Stimulated activated CD4-positive, alpha-beta T cell treated with anti-CD3 and anti-CD28 coated beads, Interleukin-15, amount 100 ng/mL, for 48 hours (primary cell): ENCODE measurements around the gene CCDC57.

Source experiments
- DNase-seq, 2 donors: peaks; one replicate each; pipeline ENCODE4 v3.0.0-alpha.2; 2020; ENCODE audit warnings: low read depth in 2 of 2

Gene CCDC57

DNA sequence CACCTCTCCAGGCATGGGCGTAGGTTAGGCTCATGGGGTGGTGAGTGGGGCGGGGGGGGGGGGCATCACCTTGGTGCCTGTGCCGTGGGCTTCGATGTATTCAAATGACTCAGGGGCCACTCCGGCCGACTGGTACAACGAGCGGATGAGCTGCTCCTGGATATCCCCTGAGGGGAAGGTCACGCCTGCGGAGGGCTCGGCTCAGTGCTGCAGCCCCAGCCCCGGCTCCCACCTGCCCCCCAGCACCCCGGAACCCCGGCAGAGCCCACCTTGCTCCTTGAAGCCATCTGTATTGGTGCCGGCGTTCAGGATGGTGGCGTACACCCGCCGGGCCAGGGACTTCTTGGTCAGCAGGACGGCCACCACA is 120.0 kb downstream of the CCDC57 start:
- DNase-seq, result no peak

DNA sequence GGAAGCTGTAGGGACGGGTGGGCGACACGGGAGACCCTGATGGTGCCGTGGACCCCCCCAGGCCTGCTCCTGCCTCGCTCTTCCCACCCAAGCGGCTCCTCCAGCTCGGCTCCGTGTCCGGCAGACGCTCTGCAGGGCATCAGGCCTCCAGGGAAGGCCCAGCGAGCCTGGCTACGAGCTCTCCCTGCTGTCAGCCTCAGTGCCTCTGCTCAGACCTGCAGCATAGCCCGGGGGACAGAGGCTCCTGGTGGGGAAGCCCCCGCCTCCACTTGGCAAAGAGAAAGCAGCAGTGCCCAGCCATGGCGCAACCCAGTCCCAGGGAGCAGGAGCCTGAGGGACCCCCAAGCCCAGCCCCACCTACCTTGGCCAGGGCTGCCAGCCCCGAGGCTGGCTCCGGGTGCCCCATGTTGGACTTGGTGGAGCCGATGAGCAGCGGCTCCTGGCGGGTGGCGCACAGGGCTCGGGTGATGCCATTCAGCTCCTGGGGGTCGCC is 120.5 kb downstream of the CCDC57 start:
- DNase-seq, result no peak

DNA sequence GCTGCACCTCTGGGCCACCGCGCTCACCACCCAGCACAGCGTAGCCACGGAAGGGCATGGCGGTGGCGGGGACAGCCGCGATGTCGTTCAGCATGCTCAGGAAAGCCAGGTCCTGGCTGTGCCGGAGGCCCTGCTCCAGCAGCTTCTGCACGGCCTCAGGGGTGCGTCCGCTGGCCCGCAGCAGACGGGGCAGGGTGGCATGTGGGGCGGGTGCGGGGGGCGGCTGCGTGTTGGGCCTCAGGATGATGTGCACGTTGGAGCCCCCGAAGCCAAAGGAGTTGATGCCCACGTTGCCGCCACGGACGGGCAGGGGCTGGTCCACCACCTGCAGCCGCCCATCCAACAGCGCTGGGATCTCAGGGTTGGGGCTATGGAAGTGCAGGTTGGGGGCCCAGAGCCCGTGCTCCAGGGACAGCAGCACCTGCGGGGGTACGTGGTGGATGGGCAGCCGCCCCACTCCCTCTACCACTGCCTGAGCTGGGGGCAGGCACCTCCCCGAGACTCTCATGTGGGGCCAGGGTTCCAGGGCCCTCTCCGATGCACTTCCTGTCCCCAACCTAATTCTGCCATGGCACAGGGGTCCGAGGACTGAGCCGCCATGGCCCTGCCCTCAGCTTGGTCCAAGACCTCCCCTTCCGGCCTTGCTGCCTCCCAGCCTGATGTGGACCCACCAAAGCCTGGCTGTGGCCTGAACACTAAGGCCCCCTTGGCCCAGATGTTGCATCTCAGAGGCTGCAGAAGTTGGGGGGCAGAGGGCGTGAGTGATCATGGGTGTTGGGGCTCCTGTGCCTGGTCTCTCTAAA is 121.2 kb downstream of the CCDC57 start:
- no peak for DNase-seq

DNA sequence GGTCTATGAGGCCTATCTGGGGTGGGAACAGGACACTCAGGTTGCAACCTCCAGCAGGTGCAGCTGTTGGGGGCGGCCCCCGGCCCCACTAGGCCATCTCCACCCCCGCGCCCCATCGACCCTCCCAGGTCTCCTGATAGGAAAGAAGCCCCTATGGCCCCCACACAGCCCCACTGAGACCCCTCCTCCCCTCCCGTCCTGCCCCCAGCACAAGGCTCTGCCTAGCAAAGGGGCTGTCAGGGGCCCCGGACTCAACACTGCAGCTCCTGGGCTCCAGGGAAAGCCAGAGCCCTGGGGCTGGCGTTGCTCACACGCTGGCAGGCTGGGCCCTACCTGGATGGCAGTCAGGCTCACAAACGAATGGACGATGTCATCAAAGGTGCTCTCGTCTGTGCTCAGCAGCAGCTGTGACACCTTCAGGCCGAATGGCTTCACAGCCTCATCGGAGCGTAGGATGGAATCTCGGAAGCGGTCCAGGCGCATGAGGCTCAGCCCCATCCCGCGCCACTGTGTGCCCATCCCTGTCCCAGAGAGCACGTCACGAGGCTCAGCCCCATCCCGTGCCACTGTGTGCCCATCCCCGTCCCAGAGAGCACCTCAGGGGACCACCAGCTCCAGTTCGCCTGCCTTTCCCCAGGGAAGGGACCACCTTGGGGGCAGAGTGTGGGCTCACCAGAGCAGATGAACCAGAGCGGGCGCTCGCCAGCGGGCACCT is 121.9 kb downstream of the CCDC57 start:
- DNase-seq, result no peak

DNA sequence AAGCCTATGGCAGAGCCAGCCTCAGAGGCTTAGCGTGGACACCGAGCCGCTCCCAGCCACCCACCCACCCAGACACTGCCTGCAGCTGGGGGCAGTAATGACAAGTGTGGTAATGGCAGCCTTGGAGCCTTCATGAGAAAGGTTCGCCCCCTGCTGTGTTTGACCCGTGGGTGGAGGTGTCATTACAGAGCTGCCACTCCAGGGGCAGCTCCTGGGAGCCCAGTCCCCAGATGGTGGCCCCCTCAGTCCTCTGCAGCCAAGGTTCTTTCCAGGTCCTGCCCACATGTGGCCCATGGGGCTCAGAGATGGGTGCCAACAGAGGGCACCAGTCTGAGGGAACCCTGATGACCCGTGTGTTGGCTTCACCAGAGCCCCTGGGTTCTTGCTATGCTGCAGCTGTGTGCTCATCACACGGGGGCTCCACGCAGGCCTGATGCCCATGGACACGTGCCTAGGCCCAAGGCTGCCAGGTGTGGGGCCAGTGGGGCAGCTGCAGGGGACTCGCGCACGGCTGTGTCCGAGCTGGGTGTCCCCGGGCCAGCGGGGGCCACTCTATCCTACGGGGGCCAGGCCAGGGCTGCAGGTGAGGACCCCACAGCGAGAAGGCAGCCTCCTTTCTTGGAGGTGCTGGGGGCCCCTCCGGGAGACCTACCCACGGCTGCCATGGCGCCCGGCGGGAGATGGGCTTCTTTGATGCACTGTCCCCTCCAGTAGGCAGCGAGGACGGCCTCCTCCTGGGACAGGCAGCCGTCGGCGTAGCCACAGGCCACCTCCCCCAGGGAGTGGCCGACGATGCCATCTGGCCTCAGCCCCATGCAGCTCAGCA is 122.7 kb downstream of the CCDC57 start:
- DNase-seq, result no peak

DNA sequence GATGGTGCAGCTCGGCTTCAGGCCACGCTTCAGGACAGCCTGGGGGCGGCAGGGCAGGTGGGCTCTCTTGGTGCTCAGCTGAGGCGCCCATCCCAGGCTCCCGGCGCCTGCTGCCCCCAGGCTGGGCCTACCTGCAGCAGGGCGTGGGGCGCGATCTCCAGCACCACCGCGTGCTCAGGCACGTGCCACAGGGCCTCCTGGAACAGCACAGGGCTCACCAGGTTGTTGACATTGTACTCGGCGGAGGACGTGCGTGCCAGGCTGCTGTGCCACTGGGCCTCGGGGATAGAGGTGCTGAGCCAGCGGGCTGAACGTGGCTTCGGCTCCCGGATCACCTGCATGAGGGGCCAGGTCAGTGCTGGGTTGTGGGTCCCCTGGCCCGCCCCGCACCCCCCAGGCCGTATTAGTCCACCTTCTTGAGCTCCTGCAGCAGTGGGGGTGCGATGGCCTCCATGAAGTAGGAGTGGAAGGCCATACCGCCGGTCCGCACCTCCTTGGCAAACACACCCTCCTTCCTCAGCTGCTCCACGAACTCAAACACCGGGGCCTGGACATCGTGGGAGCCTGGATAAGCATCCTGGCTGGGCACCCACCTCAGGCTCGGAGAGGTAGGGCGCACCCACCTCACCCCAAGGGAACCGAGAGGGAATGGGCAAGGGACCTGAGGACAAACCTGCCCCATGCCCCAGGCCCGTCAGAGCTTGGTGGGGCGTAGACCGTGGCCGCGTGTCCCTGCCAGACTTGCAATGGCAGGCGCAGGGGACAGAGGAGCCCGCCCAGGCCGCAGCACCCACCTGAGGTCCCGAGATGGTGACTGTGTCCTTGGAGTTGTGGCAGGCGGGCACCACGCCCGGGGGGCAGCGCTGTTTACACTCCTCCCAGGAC is 123.6 kb downstream of the CCDC57 start:
- no peak for DNase-seq

DNA sequence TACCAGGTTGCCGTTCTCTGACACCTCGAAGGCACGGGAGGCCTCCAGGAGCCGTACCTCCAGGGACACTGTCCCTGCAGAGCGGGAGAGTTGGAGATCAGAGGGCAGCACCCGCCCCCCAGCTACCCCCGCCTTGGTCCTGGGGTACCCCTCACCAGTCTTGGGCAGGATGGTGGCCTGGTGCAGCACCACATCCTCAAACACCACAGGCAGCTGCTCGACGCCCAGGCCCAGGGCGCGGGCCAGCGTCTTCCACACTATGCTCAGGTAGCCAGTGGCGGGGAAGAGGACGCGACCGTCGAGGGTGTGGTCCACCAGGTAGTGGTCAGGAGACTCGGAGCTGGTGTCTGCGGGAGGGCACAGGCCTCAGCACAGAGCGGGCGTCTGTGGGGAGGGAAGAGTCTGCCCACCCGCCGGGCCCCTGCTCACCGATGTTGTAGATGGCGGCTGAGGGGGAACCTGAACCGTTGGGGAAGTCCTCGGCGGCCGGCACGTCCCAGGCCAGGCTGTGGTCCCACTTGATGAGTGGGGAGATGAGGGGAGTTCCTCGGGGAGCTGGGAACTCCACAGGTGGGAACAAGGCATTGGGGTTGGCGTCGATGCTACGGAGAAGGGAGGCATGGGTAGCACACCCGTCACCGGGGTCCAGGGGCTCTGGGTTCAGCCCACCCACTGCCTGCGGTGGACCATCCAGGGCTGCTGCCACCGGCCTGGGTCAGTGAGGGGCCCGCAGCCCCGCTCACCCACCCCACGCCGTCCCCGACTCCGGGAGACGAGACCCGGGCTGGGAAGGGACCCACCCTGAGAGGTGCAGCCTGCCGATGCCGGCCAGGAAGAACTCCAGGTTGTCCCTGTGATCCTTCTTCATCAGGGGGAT is 124.4 kb downstream of the CCDC57 start:
- no peak for DNase-seq

DNA sequence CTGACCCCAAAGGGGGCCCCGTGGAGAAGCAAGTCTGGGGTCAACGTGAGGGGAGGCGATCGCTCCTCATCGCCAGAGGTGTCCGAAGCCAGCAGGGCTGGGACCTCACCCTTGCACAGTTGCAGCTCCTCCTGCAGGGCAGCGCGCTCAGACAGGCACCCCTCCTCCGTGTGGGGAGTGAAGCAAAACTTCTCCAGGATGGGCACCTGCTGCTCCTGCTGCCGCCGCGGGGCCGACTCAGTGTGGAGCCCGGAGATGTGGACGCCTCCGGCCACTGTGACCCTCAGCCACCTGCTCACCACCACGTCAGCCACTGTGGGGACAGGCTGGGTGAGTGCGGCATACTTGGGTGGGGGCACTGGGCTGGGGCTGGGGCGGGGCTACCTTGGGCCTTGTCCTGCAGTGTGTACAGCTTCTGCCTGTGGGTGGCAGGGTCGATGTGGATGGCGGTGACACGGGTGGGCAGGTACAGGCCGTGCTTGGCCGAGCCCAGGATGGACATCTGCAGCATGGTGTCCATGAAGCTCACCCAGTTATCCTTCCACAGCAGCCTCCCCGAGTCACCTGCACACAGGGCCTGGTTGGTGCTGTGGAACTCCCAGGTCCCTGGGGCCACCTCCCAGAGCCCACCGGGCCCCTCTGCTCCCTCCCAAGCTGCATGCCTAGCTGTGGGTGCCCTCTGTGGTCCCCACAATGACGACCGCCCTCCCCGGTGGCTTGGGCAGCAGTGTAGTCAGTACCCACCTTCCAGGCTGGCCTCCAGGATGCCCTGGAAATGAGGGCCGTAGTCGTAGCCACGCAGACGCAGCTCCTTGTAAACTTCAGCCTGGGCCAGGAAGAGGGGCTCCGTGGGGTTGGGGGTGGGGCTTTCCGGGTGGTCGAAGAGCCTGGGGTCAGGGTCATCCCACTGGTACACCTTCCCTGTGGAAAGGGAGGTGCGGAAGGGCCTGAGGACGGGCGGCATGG is 125.4 kb downstream of the CCDC57 start:
- no peak for DNase-seq

DNA sequence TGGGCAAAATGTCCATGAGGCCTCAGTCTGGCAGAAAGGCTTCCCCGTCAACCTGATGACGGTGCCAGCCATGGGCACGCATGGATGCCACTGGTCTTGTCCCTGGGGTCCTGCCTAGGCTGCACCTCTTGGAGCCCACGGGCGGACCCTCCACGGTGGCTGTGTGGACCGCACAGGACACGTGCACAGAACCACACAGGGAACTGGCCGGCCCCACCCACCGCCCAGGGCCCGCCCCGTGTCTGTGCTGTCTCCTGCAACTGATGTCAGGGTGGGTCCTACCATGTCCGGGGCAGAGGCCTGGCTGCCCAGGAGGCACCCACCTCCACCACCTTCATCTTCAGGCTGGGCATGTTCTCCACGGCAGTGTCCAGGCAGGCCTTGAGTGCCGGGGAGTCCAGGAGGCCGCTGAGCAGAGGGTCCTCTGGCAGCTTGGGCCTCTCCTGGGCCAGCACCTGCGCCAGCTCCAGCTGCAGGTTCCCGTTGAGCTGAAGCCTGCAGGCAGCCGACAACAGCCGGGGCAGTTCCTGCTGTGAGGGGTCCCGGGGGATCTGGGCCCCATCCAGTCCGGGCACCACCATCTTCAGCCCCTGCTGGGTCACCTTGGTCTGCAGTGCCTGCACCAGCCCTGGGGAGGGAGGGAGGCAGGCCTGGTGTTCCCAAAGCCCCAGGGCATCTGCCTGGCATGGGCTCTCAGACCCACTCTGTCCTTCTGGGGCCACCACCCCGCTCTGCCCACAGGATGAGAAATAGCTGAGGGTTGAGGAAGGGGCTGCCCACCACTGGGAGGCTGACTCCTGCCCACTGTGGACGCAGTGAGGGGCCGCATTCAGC is 126.5 kb downstream of the CCDC57 start:
- no peak for DNase-seq

DNA sequence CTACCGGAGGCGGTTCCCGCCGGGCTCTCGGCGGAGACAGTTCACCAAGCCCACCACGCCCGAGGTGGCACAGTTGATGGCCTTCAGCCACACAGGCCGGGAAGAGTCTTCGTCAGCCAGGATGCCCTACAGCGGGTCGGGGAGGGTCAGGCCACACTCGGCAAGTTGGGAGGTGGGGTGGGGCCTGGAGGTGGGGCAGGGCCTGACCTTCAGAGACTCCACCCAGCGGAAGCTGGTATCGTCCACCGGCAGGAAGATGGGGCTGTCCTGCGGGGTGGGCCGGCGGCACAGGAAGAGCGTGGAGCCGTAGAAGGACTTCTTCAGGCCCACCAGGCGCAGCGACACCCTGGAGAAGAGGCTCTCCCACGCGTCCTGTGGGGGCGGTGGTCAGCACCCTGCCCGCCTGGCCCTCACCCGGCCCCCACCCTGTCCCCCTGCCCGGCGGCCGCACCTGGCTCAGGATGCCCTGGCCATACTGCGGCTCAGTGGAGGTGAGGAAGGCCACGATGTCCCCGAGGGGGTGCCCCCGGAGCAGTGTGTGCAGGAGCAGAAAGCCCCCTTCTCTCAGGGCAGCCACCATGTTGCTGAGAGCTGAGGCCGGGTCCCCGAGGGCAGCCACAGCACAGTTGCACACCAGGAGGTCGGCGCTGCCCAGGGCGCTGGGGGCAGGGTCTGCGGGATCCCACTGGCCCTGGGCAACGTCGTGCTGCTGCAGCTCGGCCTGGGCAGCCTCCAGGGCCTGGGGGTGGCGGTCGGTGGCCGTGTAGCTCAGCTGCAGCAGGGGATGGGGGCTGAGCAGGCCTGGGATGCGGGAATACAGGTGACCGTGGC is 127.4 kb downstream of the CCDC57 start:
- DNase-seq, result no peak

DNA sequence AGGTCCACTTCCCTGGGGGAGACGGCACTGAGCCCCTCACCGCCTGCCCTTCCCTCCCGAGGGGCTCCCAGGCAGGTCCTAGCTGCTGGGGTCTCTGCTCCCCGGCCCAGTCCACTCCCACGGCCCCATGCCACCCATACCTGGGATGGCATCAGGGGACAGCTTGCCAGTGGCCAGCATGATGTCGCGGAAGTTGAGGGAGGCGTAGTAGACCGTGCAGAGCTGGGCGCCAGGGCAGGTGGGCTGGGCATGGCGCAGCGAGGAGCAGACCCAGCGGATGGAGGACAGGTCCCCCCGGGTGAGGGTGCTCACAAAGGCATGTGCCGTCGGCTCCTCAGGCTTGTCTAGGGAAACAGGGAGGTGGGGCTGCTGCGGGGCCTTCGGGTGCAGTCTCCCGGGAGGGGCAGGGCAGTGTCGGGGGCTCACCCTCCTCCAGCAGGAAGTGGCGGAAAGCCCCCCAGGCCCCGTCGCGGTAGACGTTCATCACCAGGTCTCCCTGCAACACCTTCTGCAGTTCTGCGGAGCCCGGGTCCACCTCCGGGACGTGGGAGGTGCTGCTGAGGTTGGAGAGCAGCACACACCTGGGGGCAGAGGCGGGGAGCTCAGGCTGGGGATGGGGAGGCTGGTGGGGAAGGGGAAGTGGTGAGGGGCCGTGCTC is 128.1 kb downstream of the CCDC57 start:
- no peak for DNase-seq

DNA sequence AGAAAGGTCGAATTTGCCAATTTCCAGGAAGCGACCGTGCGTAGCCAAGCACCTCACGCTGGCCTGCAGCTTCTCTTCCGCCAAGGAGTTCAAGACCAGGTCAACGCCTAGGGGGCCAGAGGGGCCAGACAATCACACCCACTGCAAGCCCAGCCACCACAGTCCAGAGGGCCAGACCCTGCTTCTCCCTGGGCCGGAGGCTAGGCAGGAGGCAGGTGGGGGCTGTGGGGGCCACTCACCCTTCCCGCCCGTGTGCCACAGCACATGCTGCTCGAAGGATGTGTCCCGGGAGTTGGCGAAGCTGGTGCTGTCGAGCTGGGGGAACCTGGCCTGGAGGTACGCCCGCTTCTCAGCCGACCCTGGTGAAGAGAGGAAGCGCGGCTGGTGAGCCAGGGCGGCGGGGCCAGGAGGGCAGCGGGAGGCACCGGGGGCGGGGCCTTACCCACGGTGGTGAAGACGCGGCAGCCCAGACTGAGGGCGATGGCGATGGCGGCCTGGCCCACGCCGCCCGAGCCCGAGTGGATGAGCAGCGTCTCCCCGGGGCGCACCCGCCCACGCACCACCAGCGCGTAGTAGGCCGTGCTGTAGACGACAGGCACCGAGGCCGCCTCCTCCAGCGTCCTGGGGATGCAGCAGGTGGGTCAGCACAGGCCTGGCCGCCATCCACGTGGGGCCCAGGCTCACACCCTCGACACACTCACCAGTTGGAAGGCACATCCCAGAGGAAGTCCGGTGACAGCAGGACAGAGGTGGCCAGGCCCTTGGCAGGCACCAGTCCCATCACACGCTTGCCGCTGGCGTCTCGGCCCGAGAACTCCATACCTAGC is 128.9 kb downstream of the CCDC57 start:
- no peak for DNase-seq

DNA sequence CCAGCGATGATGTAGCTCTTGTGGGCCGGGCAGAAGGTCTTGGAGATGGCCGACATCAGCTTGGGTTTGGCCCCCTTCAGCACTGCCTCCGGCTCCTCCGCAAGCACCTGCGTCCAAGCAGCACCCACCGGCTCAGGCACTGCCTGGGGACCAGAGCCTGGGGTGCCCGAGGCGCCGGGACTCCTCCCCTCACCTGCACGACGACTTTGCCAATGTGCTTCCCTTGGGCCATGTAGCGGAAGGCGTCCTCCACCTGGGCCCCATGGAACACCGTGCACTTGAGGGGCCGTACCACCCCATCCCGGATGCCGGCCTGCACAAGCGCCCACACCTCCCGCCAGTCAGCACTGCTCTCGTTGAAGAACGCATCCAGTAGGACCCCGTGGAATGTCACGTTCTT is 129.6 kb downstream of the CCDC57 start:
- DNase-seq, result no peak

DNA sequence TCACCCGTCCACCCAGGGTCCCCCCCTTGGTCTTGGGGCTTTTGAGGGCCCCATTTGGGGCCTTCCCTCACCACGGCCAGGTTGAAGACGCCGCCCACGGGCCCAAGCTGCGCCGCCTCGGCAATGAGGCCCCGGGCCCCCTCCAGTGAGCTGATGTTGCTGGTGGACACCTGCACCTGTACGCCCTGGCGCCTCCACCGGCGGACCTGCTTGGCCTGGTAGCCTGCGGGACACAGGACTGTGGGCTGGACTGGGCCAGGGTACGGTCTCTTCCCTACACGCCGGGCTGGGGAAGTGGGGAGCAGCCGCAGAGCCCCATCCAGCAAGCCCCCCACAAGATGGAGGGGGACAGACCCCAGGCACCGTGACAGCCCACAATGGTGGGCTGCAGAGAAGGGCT is 130.2 kb downstream of the CCDC57 start:
- no peak for DNase-seq

DNA sequence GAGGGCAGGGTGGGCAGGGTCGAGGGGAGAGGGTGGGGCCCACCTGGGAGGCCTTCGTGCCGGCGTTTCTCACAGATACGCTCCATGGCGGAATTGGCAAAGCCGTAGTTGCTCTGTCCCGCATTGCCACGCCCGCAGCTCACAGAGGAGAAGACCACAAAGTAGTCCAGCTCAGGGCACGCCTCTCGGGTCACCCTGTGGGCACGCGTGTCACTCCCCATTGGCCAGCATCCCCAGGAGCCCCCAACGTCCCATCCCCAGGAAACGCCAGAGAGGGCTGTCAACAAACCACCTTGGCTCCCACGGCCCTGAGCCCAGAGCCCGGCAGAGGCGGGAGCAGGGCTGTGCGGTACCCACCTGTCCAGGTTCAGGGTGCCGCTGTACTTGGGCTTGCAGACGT is 130.7 kb downstream of the CCDC57 start:
- no peak for DNase-seq

DNA sequence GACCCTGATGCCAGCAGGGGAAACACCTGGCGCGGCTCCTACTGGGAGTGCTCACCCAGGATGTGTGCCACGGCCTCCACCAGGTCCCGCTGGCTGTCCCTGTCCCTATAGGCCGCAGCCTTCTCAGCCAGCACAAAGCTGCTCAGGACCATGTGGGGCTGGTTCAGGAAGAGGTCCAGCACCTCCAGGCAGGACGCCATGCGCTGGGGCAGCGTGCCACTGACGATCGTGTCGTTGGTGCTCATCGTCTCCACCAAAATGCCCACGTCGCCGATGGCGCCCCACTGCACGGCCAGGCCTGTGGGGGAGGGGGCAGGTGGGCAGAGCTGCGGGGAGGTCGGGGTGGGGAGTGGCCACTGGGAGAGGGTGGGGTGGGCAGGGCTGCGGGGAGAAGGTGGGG is 131.1 kb downstream of the CCDC57 start:
- DNase-seq, result no peak
